Muscle layer of duodenum (tissue), 2 donors: ENCODE data around the gene ANKRD65.

Source experiments
- H3K27ac ChIP-seq: one replicate; pipeline ENCODE4 v1.7.0; 2013; ENCODE audit warnings: mild to moderate bottlenecking, low read length
- H3K27me3 ChIP-seq: one replicate; pipeline ENCODE4 v1.7.0; 2013; ENCODE audit warnings: low read depth, mild to moderate bottlenecking, control low read depth, low read length
- H3K36me3 ChIP-seq, 2 donors: one replicate each; pipeline ENCODE4 v1.7.0; 2013; ENCODE audit warnings: low read length in 2 of 2, control low read depth in 1 of 2, mild to moderate bottlenecking in 1 of 2; ENCODE audit not compliant: insufficient read depth in 2 of 2, control insufficient read depth in 1 of 2
- H3K4me1 ChIP-seq, 2 donors: one replicate each; pipeline ENCODE4 v1.7.0; 2013; ENCODE audit warnings: low read length in 2 of 2, mild to moderate bottlenecking in 2 of 2, control low read depth in 1 of 2, moderate library complexity in 1 of 2; ENCODE audit not compliant: insufficient read depth in 2 of 2, control insufficient read depth in 1 of 2
- H3K4me3 ChIP-seq, 2 donors: one replicate each; pipeline ENCODE4 v1.7.0; 2013; ENCODE audit warnings: low read length in 2 of 2, low read depth in 1 of 2, mild to moderate bottlenecking in 1 of 2
- H3K9me3 ChIP-seq, 2 donors: one replicate each; pipeline ENCODE4 v1.7.0; 2013; ENCODE audit warnings: low read length in 2 of 2, control low read depth in 1 of 2, mild to moderate bottlenecking in 1 of 2; ENCODE audit not compliant: control insufficient read depth in 1 of 2
- donor health status: healthy.

ANKRD65 gene

GRCh38 chr1:1398677-1399186 is 22.3 kb downstream of the ANKRD65 start:
- no peaks in the 10 kb centered on the region for H3K27me3 ChIP-seq
- no peaks in the 10 kb centered on the region for H3K9me3 ChIP-seq
- peaks cover 18 to 34% of the 10 kb centered on the region in 2 donors for H3K4me1 ChIP-seq
- peaks cover 36 to 64% of the 10 kb centered on the region in 2 donors for H3K36me3 ChIP-seq
- H3K27ac ChIP-seq: peak overlapping the region; percentile 25
- H3K4me3 ChIP-seq: peak overlapping the region; percentile 82

GRCh38 chr1:1397839-1398523 is 23.1 kb downstream of the ANKRD65 start:
- H3K27me3 ChIP-seq: no peaks in the 10 kb centered on the region
- H3K36me3 ChIP-seq: peaks cover 37 to 64% of the 10 kb centered on the region in 2 donors
- H3K27ac ChIP-seq: peak overlapping the region; percentile 25
- peaks cover 18 to 34% of the 10 kb centered on the region in 2 donors for H3K4me1 ChIP-seq
- no peaks in the 10 kb centered on the region for H3K9me3 ChIP-seq
- H3K4me3 ChIP-seq: peak overlapping the region; percentile 82

DNA sequence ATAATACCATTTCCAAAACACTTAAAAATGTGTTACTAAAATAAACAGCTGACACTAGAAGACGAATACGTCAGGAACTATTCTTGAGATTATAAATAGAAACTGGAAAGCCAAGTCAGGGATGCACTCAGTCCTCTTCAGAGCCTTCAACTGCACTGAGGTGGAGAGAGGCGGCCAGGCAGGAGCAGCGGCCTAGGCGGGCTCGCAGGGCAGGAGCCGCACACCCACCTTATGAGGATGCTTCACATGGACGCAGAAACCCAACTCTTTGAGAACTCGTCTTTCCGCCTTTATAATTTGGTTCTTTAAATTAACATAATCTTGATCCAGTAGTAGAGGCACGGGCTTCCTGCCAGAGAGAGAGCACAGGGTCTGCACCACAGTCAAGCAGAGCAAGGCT is 25.9 kb downstream of the ANKRD65 start:
- no peak overlapping the region for H3K27ac ChIP-seq
- H3K36me3 ChIP-seq: peaks cover 52 to 65% of the 10 kb centered on the region in 2 donors

DNA sequence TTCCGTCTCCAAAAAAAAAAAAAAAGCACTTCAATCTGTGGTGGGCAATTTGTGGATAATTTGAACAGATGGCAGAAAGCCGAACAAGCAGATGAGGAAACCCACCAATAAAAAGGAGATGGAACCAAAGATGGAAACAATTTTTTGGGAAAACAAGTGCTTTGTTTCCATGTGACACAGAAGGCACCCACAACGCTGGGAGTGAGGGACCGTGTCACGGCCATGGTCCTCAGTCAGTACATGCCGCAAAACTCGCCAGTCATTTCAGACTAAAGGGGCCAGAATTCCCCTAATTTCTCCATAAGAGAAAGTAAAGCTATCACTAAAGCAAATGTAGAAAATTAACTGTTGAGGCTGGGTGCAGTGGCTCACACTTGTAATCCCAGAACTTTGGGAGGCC is 27.0 kb downstream of the ANKRD65 start:
- peaks cover 8 to 21% of the 10 kb centered on the region in 2 donors for H3K4me1 ChIP-seq
- no peak overlapping the region for H3K27ac ChIP-seq
- H3K4me3 ChIP-seq: no peak overlapping the region
- H3K36me3 ChIP-seq: peaks cover 60 to 75% of the 10 kb centered on the region in 2 donors
- H3K9me3 ChIP-seq: no peaks in the 10 kb centered on the region
- no peaks in the 10 kb centered on the region for H3K27me3 ChIP-seq

More for the DNA sequence above, 25.9 kb downstream of the ANKRD65 start:
- H3K27me3 ChIP-seq: no peaks in the 10 kb centered on the region
- no peaks in the 10 kb centered on the region for H3K9me3 ChIP-seq
- no peak overlapping the region for H3K4me3 ChIP-seq
- peaks cover 11 to 24% of the 10 kb centered on the region in 2 donors for H3K4me1 ChIP-seq

DNA sequence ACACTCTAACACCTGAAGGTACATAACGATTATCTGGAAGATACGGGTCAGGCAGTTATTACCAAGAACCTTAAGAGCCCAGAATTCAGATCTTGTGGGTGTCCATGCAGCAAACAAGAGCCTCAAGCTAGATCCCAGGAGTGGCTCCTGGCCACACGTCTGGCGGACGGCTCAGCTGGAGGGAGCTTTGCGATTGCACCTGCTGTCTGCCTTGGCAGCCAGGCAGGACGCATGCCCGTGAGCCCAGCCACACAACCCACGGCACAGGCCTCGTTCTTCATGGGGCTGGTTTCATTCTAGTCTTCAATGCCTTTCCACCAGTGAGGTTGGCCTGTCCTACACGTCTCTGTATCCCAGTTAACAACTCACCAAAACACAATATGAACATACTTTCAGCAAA is 27.6 kb downstream of the ANKRD65 start:
- H3K9me3 ChIP-seq: no peaks in the 10 kb centered on the region
- H3K4me1 ChIP-seq: peaks cover 8 to 19% of the 10 kb centered on the region in 2 donors

GRCh38 chr1:1393014-1393413 is 28.1 kb downstream of the ANKRD65 start:
- H3K4me1 ChIP-seq: peaks cover 4 to 15% of the 10 kb centered on the region in 2 donors
- H3K9me3 ChIP-seq: no peaks in the 10 kb centered on the region
- no peaks in the 10 kb centered on the region for H3K27me3 ChIP-seq
- H3K4me3 ChIP-seq: no peak overlapping the region
- peaks cover 61 to 82% of the 10 kb centered on the region in 2 donors for H3K36me3 ChIP-seq
- H3K27ac ChIP-seq: no peak overlapping the region

More for the DNA sequence above, 27.6 kb downstream of the ANKRD65 start:
- H3K36me3 ChIP-seq: peaks cover 60 to 80% of the 10 kb centered on the region in 2 donors
- no peaks in the 10 kb centered on the region for H3K27me3 ChIP-seq
- H3K27ac ChIP-seq: no peak overlapping the region
- H3K4me3 ChIP-seq: no peak overlapping the region

DNA sequence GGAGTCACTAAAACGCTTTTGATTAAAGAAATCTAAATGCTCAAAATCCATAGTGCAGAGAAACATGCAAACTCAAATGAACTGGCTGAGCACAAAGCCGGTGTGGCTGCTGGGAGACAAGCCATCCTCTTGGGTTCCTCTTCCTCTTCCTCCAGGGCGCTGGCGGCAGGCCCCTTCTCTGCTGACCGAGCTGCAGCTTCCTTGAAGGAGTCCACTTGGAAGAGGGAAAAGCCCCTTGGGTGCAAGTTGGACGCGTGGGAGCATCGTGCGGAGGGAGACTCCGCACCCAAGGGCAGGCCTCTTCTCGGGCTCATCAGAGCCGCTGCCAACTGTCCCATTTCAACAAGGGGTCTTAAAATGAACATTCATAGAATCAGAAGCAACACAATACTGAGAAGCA is 29.9 kb downstream of the ANKRD65 start:
- H3K27me3 ChIP-seq: no peaks in the 10 kb centered on the region
- H3K4me1 ChIP-seq: peaks cover 0 to 6% of the 10 kb centered on the region in 2 donors
- H3K4me3 ChIP-seq: no peak overlapping the region
- H3K36me3 ChIP-seq: peaks cover 72 to 87% of the 10 kb centered on the region in 2 donors
- no peak overlapping the region for H3K27ac ChIP-seq
- H3K9me3 ChIP-seq: no peaks in the 10 kb centered on the region

GRCh38 chr1:1390675-1391074 is 30.4 kb downstream of the ANKRD65 start:
- Histone ChIP-seq H3K4me3 (no peak overlapping the region), H3K27ac (no peak overlapping the region), H3K36me3 (peaks cover 76 to 90% of the 10 kb centered on the region in 2 donors), H3K9me3 (no peaks in the 10 kb centered on the region), H3K4me1 (peaks cover 0 to 6% of the 10 kb centered on the region in 2 donors), H3K27me3 (no peaks in the 10 kb centered on the region)

DNA sequence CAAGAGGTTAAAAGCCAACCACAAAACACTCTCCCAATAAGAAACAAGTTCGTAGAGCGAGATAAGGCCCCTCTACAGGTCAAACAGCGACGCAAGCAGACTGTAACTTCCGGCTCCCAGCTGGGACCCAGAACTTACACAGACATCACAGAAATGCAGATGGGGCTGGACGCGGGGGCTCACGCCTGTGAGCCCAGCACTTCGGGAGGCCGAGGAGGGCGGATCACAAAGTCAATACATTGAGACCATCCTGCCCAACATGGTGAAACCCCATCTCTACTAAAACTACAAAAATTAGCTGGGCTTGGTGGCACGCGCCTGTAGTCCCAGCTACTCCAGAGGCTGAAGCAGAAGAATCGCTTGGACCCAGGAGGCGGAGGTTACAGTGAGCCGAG is 33.0 kb downstream of the ANKRD65 start:
- H3K27me3 ChIP-seq: no peaks in the 10 kb centered on the region
- H3K4me1 ChIP-seq: no peaks in the 10 kb centered on the region
- H3K36me3 ChIP-seq: peaks cover 59 to 71% of the 10 kb centered on the region in 2 donors
- no peak overlapping the region for H3K27ac ChIP-seq
- no peaks in the 10 kb centered on the region for H3K9me3 ChIP-seq
- no peak overlapping the region for H3K4me3 ChIP-seq

- H3K4me3 ChIP-seq: no peak overlapping the region
- no peak overlapping the region for H3K27ac ChIP-seq
These were observed 33.7 kb downstream of the ANKRD65 start for GRCh38 chr1:1387098-1388077.

DNA sequence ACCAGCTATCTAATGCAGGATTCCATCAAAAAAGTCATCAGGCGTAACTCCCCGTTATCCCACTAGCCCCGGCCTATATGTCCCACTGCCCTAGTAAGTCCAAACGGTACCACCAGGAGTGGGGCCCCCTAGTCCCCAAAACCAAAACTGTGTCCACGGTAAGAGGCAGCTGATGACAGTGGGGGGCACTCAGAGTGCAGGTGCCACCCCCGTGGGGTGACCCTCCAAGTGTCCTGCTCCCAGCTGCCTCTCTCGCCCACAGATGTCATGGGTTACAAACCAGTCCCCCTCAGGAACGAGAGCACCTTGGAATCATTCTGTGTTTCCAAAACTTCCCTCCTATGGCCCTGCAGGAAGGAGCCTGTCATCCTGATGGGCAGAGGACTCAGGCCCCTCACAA is 35.1 kb downstream of the ANKRD65 start:
- no peaks in the 10 kb centered on the region for H3K4me1 ChIP-seq
- H3K9me3 ChIP-seq: no peaks in the 10 kb centered on the region
- H3K27ac ChIP-seq: no peak overlapping the region
- H3K4me3 ChIP-seq: no peak overlapping the region
- H3K36me3 ChIP-seq: peaks cover 38 to 58% of the 10 kb centered on the region in 2 donors
- no peaks in the 10 kb centered on the region for H3K27me3 ChIP-seq

More at GRCh38 chr1:1387098-1388077, 33.7 kb downstream of the ANKRD65 start:
- no peaks in the 10 kb centered on the region for H3K4me1 ChIP-seq
- no peaks in the 10 kb centered on the region for H3K27me3 ChIP-seq
- H3K9me3 ChIP-seq: no peaks in the 10 kb centered on the region
- H3K36me3 ChIP-seq: peaks cover 52 to 64% of the 10 kb centered on the region in 2 donors
